Left lung (tissue), 10 donors: ENCODE results near the gene ODF2. TPM values are rescaled to one million over a fixed set of nuclear protein-coding genes. Genes with fewer than 3 reads are reported as not detected.
"Not testable (repeated sequence)": the region's sequence is repeated elsewhere in the genome, so short reads cannot be mapped to it uniquely, and the experiment has no call there.

Experiments
- ATAC-seq: fragments of 200-7000 bp; cut with Tn5 transposase; one replicate; pipeline ENCODE4 v1.9.1; 2020; ENCODE audit warnings: moderate library complexity
- DNase-seq, 4 donors: peaks; one replicate each; pipeline ENCODE4 v3.0.0-alpha.2; 2013 to 2020
- H3K27ac ChIP-seq, 2 donors: fragments of 200-600 bp; sonication (generic) in 1 of 2; one replicate each; pipeline versions ENCODE4 v1.5.0 to v1.8.0; 2020 to 2021
- H3K27me3 ChIP-seq, 2 donors: fragments of 200-600 bp; sonication (generic) in 1 of 2; one replicate each; pipeline versions ENCODE4 v1.5.0 to v1.8.0; 2020 to 2021
- H3K36me3 ChIP-seq, 2 donors: fragments of 200-600 bp; sonication (generic) in 1 of 2; one replicate each; pipeline versions ENCODE4 v1.5.0 to v1.8.0; 2020 to 2021
- H3K4me1 ChIP-seq, 2 donors: fragments of 200-600 bp; one replicate each; pipeline ENCODE4 v1.8.0; 2021
- H3K4me3 ChIP-seq, 2 donors: fragments of 200-600 bp; sonication (generic) in 1 of 2; one replicate each; pipeline versions ENCODE4 v1.5.0 to v1.8.0; 2020 to 2021; ENCODE audit warnings: mild to moderate bottlenecking in 1 of 2
- H3K9me3 ChIP-seq, 2 donors: fragments of 200-600 bp; sonication (generic) in 1 of 2; one replicate each; pipeline versions ENCODE4 v1.5.0 to v1.8.0; 2020 to 2021
- CTCF ChIP-seq, 2 donors: fragments of 200-600 bp; sonication (generic) in 1 of 2; IDR thresholded peaks; one replicate each; pipeline versions ENCODE4 v1.5.0 to v1.8.0; 2021; ENCODE audit warnings: antibody characterized with exemption in 2 of 2
- intact Hi-C, 2 donors: fragments of 100-400 bp; cut with DNase I; formaldehyde crosslinking; loops; one replicate each; pipeline versions ENCODE4 v1.11.2 to v1.14.2; 2022
- polyA plus RNA-seq, 6 donors: library from polyadenylated mRNA; unstranded; fragments of 120-200 nt; gene quantifications; one replicate each; pipeline ENCODE4 v1.2.1, GENCODE V29; 2013; ENCODE audit not compliant: insufficient read length in 6 of 6
- total RNA-seq, 2 donors: library from RNA; stranded (reverse); fragmentation: NEBNext Ultra II Directional; extraction: Animal tissue kit (Norgen Biotek cat#: 25700); gene quantifications; one replicate each; pipeline ENCODE4 v1.2.1, GENCODE V29; 2021
- donor health status: DM: no; HTN: yes; CAD: no.
- donor health status: DM: no; HTN: no; CAD: no.

Gene ODF2
- total and polyA plus RNA-seq, 8 donors = 21.0 to 70.3 (median 61.0) TPM

GRCh38 chr9:128435611-128436010, 20.2 kb upstream of the ODF2 start:
- no peak overlapping the region for H3K27ac ChIP-seq
- intact Hi-C loops = no loop called here
- no peak for TF ChIP-seq CTCF (IDR thresholded peaks at IDR 0.05)
- H3K4me3 ChIP-seq = no peak overlapping the region
- DNase-seq = peak in 1 of 4 donors; percentile 78
- H3K36me3 ChIP-seq = no peaks in the 10 kb centered on the region
- H3K27me3 ChIP-seq = no peaks in the 10 kb centered on the region
- H3K4me1 ChIP-seq = peaks cover 0 to 7% of the 10 kb centered on the region in 2 donors
- ATAC-seq = no peak
- no peaks in the 10 kb centered on the region for H3K9me3 ChIP-seq

GRCh38 chr9:128438343-128439109, 17.3 kb upstream of the ODF2 start:
- TF ChIP-seq CTCF (IDR thresholded peaks at IDR 0.05) = peak; percentile 96 to 97
- intact Hi-C loops = no loop called here
- Histone ChIP-seq H3K27ac (no peak overlapping the region), H3K27me3 (no peaks in the 10 kb centered on the region), H3K9me3 (no peaks in the 10 kb centered on the region), H3K4me3 (no peak overlapping the region), H3K4me1 (peaks cover 0 to 7% of the 10 kb centered on the region in 2 donors), H3K36me3 (no peaks in the 10 kb centered on the region)
- peak; percentile 77 to 94 (median 86) for DNase-seq
- ATAC-seq = peak; percentile 97

- TF ChIP-seq CTCF (IDR thresholded peaks at IDR 0.05) = no peak
- no peaks in the 10 kb centered on the region for H3K27me3 ChIP-seq
- H3K4me1 ChIP-seq = peaks cover 0 to 7% of the 10 kb centered on the region in 2 donors
- ATAC-seq = no peak
- H3K27ac ChIP-seq = no peak overlapping the region
- DNase-seq = no peak
- no peaks in the 10 kb centered on the region for H3K36me3 ChIP-seq
- no peak overlapping the region for H3K4me3 ChIP-seq
- intact Hi-C loops = no loop called here
- no peaks in the 10 kb centered on the region for H3K9me3 ChIP-seq
These were observed 16.5 kb upstream of the ODF2 start for GRCh38 chr9:128439273-128439672.

GRCh38 chr9:128442150-128442549, 13.7 kb upstream of the ODF2 start:
- no peak for TF ChIP-seq CTCF (IDR thresholded peaks at IDR 0.05)
- H3K9me3 ChIP-seq = no peaks in the 10 kb centered on the region
- intact Hi-C loops = no loop called here
- H3K27ac ChIP-seq = no peak overlapping the region
- H3K27me3 ChIP-seq = no peaks in the 10 kb centered on the region
- no peak for ATAC-seq
- no peak overlapping the region for H3K4me3 ChIP-seq
- H3K4me1 ChIP-seq = peaks cover 0 to 7% of the 10 kb centered on the region in 2 donors
- no peak for DNase-seq
- no peaks in the 10 kb centered on the region for H3K36me3 ChIP-seq

GRCh38 chr9:128446505-128446904, 9.3 kb upstream of the ODF2 start:
- H3K27ac ChIP-seq, H3K4me3 ChIP-seq, H3K4me1 ChIP-seq, H3K9me3 ChIP-seq, H3K36me3 ChIP-seq, ATAC-seq, H3K27me3 ChIP-seq, intact Hi-C loops: not testable (repeated sequence)
- peak in 1 of 4 donors; percentile 37 for DNase-seq

- H3K36me3 ChIP-seq = no peaks in the 10 kb centered on the region
- DNase-seq (no peak), ATAC-seq (no peak)
- H3K27ac ChIP-seq = no peak overlapping the region
- intact Hi-C loops = no loop called here
- no peak for TF ChIP-seq CTCF (IDR thresholded peaks at IDR 0.05)
- no peaks in the 10 kb centered on the region for H3K9me3 ChIP-seq
- no peaks in the 10 kb centered on the region for H3K27me3 ChIP-seq
- no peaks in the 10 kb centered on the region for H3K4me1 ChIP-seq
- H3K4me3 ChIP-seq = no peak overlapping the region
These were observed 7.1 kb upstream of the ODF2 start for GRCh38 chr9:128448746-128449145.
